SK-N-MC (cell line): ENCODE data around the gene SERPINB10.

Experiments used
- EZH2 ChIP-seq: fragments of 200-600 bp; sonication (generic); IDR thresholded peaks from one replicate; pipeline ENCODE4 v1.6.1; 2017; ENCODE audit warnings: antibody characterized with exemption
- POLR2AphosphoS5 ChIP-seq: IDR thresholded peaks from 2 replicates; pipeline ENCODE4 v1.6.1; 2012; ENCODE audit warnings: mild to moderate bottlenecking, low read depth, low read length, borderline replicate concordance

- no peak for TF ChIP-seq POLR2AphosphoS5
- no peak for TF ChIP-seq EZH2
These were observed 14.3 kb downstream of the SERPINB10 start for GRCh38 chr18:63922049-63922448.
